Heart right ventricle (tissue), 16 donors: ENCODE results near the gene KRTAP19-3. TPM values are rescaled to one million over a fixed set of nuclear protein-coding genes. Genes with fewer than 3 reads are reported as not detected.

Experiments
- ATAC-seq, 8 donors: fragments of 200-7000 bp; cut with Tn5 transposase; one replicate each; pipeline ENCODE4 v1.9.1; 2020; ENCODE audit warnings: mild to moderate bottlenecking in 8 of 8, moderate library complexity in 8 of 8, moderate number of reproducible peaks in 1 of 8
- DNase-seq, 2 donors: peaks; one replicate each; pipeline ENCODE4 v3.0.0-alpha.2; 2020
- H3K27ac ChIP-seq, 10 donors: fragments of 200-600 bp; sonication (generic) in 2 of 10; one replicate each; pipeline versions ENCODE4 v1.5.0 to v1.8.0; 2020 to 2022; ENCODE audit warnings: mild to moderate bottlenecking in 3 of 10
- H3K27me3 ChIP-seq, 7 donors: fragments of 200-600 bp; one replicate each; pipeline ENCODE4 v1.8.0; 2021 to 2022; ENCODE audit warnings: mild to moderate bottlenecking in 2 of 7
- H3K36me3 ChIP-seq, 9 donors: fragments of 200-600 bp; sonication (generic) in 1 of 9; one replicate each; pipeline versions ENCODE4 v1.5.0 to v1.8.0; 2020 to 2022; ENCODE audit warnings: mild to moderate bottlenecking in 2 of 9
- H3K4me1 ChIP-seq, 9 donors: fragments of 200-600 bp; sonication (generic) in 1 of 9; one replicate each; pipeline versions ENCODE4 v1.5.0 to v1.8.0; 2020 to 2022; ENCODE audit warnings: mild to moderate bottlenecking in 4 of 9
- H3K4me3 ChIP-seq, 10 donors: fragments of 200-600 bp; sonication (generic) in 2 of 10; one replicate each; pipeline versions ENCODE4 v1.5.0 to v1.8.0; 2020 to 2022; ENCODE audit warnings: mild to moderate bottlenecking in 7 of 10, moderate library complexity in 2 of 10
- H3K9me3 ChIP-seq, 11 donors: fragments of 200-600 bp in 10 of 11; sonication (generic) in 2 of 11; one replicate each; pipeline versions ENCODE4 v1.5.0 to v1.8.0; 2013 to 2022; ENCODE audit warnings: mild to moderate bottlenecking in 2 of 11, control low read depth in 1 of 11, moderate library complexity in 1 of 11
- CTCF ChIP-seq, 9 donors: fragments of 200-600 bp; sonication (generic) in 2 of 9; IDR thresholded peaks; one replicate each; pipeline versions ENCODE4 v1.5.0 to v1.8.0; 2021 to 2022; ENCODE audit warnings: antibody characterized with exemption in 9 of 9, mild to moderate bottlenecking in 5 of 9, moderate library complexity in 1 of 9
- WGBS, 2 donors: extraction: QIAGEN DNeasy Blood & Tissue Kit; methylation state at CpG; one replicate each; pipeline ENCODE4 v1.1.7; 2013; ENCODE audit warnings: inconsistent platforms in 1 of 2; 5-methylcytosine and 5-hydroxymethylcytosine counted together
- intact Hi-C, 10 donors: fragments of 100-400 bp; cut with DNase I; formaldehyde crosslinking; loops; one replicate each; pipeline versions ENCODE4 v1.11.1 to v1.14.2; 2022
- polyA plus RNA-seq, 2 donors: library from polyadenylated mRNA; stranded (reverse); fragments of 200-250 nt; gene quantifications; one replicate each; pipeline ENCODE4 v1.2.3, GENCODE V29; 2013
- total RNA-seq, 10 donors: library from RNA; stranded (reverse); fragmentation: NEBNext Ultra II Directional in 3 of 10; extraction: Animal tissue kit (Norgen Biotek cat#: 25700) in 3 of 10; gene quantifications; one replicate each; pipeline versions ENCODE4 v1.2.1 to v1.2.4, GENCODE V29; 2021 to 2023
- donor health status: Arrhythmogenic right ventricular cardiomyopathy.
- donor health status: ischemic (EF 13 %, LVEDD 7.1; RV severe dilation, severe dysfunction).
- donor health status: healthy with polysubstance abuse.
- donor health status: DM: no; HTN: yes; CAD: no.
- donor health status: DM: no; HTN: no; CAD: no.
- donor health status: ischemic (EF 25% LVEDD 6.9; RV normal size, moderate dysfunction).
- donor health status: ischemic (EF 25% LVEDD 5.7; RV mildly dilated, moderate dysfunction).
- donor health status: healthy.
- donor health status: DM: yes; HTN: yes; CAD: no.
- donor health status: Ischemic cardiomyopathy.
- donor health status: ischemic (EF 35%, LVEDD 5.7; RV mildly dilated, moderate dysfunction).
- donor health status: nonischemic (EF 11% LVEDD 7.7; RV severe dilation, severe dysfunction).
- donor health status: DM: yes; HTN: yes; CAD: no.
- donor health status: PGD.
- donor health status: ischemic (EF 29% LVEDD 5.4; RV normal size, mild dysfunction).
- donor health status: nonischemic (EF 23%, LVEDD 6.1; RV moderate dilation, normal function).

KRTAP19-3 gene
- total and polyA plus RNA-seq, 12 donors = not detected

DNA sequence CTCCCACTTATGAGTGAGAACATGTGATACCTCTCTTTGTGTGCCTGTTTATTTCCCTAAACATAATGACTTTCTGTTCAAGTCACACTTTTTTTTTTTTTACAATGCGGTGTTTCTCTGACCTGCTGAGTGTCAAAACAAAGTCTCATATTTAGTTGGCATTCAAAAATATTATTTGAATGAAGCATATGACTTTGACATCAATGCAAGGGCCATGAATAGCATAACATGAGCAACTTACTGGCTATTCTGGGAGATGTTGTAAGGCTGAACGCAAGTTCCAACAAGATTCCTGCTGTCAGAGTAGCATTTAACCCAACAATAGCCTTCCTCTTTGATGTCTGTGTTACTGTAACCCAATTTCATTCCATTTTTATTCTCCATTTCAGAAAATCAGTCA is 9.7 kb downstream of the KRTAP19-3 start:
- peaks cover 0 to 19% (median 0%) of the 10 kb centered on the region in 9 donors for H3K4me1 ChIP-seq
- intact Hi-C loops = no loop called here
- peak overlapping the region in 5 of 10 donors; percentile 43 to 79 (median 60) for H3K27ac ChIP-seq
- no peak overlapping the region for H3K4me3 ChIP-seq
- H3K36me3 ChIP-seq = no peaks in the 10 kb centered on the region
- DNase-seq (no peak), ATAC-seq (peak in 6 of 8 donors; percentile 78 to 93 (median 89))
- peaks cover 0 to 18% (median 4%) of the 10 kb centered on the region in 11 donors for H3K9me3 ChIP-seq
- 25 to 44% methylated on average over 2 of the region's 2 CpGs for WGBS, 2 donors
- H3K27me3 ChIP-seq = no peaks in the 10 kb centered on the region
- no peak for TF ChIP-seq CTCF (IDR thresholded peaks at IDR 0.05)

DNA sequence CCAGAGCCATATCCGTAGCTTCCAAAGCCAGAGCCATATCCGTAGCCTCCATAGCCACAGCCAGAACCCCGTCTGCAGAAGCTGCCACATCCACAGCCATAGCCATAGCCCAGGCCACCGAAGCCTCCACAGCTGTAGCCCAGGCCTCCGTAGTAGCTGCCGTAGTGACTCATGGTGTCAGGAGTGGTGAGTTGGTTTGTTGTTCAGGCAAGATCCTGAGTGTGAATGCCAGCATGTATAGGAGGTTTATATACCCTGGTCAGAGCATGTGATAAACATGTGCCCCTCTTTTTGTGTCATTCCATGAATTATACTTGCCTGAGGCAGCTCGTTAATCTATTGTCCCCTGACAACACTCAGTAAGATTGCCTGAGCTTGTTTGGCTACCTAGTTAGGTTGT is 11.7 kb downstream of the KRTAP19-3 start, which contains the start of gene KRTAP19-1:
KRTAP19-1 (minus strand) TSS at position 223 of the 400 bp plus-strand sequence; CDS start at position 173, 50 bp downstream.
- no peaks in the 10 kb centered on the region for H3K36me3 ChIP-seq
- peak within 1 kb of the TSS in 5 of 10 donors; percentile 43 to 79 (median 60) for H3K27ac ChIP-seq
- TF ChIP-seq CTCF (IDR thresholded peaks at IDR 0.05) = no peak
- no peak for DNase-seq
- peaks cover 0 to 4% (median 0%) of the 10 kb centered on the region in 11 donors for H3K9me3 ChIP-seq
- peak in 1 of 8 donors; percentile 44 for ATAC-seq
- intact Hi-C loops = no loop called here
- peaks cover 0 to 19% (median 0%) of the 10 kb centered on the region in 9 donors for H3K4me1 ChIP-seq
- H3K4me3 ChIP-seq = no peak within 1 kb of the TSS
- 82 to 83% methylated on average over 7 of the region's 7 CpGs for WGBS, 2 donors
- H3K27me3 ChIP-seq = no peaks in the 10 kb centered on the region

GRCh38 chr21:30479259-30479658 is 12.6 kb downstream of the KRTAP19-3 start:
- no peaks in the 10 kb centered on the region for H3K9me3 ChIP-seq
- peak in 6 of 8 donors; percentile 11 to 79 (median 38) for ATAC-seq
- H3K36me3 ChIP-seq = no peaks in the 10 kb centered on the region
- peaks cover 0 to 19% (median 0%) of the 10 kb centered on the region in 9 donors for H3K4me1 ChIP-seq
- no peak for TF ChIP-seq CTCF (IDR thresholded peaks at IDR 0.05)
- no peak overlapping the region for H3K4me3 ChIP-seq
- peak overlapping the region in 4 of 10 donors; percentile 13 to 79 (median 60) for H3K27ac ChIP-seq
- 20 to 24% methylated on average over 4 of the region's 4 CpGs for WGBS, 2 donors
- H3K27me3 ChIP-seq = no peaks in the 10 kb centered on the region
- no peak for DNase-seq
- intact Hi-C loops = no loop called here

GRCh38 chr21:30478004-30478403 is 13.8 kb downstream of the KRTAP19-3 start:
- H3K27me3 ChIP-seq = no peaks in the 10 kb centered on the region
- no peak overlapping the region for H3K4me3 ChIP-seq
- intact Hi-C loops = no loop called here
- H3K9me3 ChIP-seq = no peaks in the 10 kb centered on the region
- ATAC-seq (no peak), DNase-seq (no peak)
- H3K36me3 ChIP-seq = no peaks in the 10 kb centered on the region
- 19 to 20% methylated on average over 3 of the region's 3 CpGs for WGBS, 2 donors
- no peak for TF ChIP-seq CTCF (IDR thresholded peaks at IDR 0.05)
- peaks cover 0 to 19% (median 0%) of the 10 kb centered on the region in 9 donors for H3K4me1 ChIP-seq
- peak overlapping the region in 4 of 10 donors; percentile 13 to 66 (median 54) for H3K27ac ChIP-seq
